ENCODE results near the gene SLC9B1. TPM values are rescaled to one million over a fixed set of nuclear protein-coding genes. Genes with fewer than 3 reads are reported as not detected.

Gene SLC9B1
- total and polyA plus RNA-seq, 2 of the 8 experiments (the other 6 are each of a cell fraction or from before 2014, with no cell fraction given): 0.08 to 0.19 TPM

- Histone ChIP-seq H2BK15ac (ENCODE audit: low read length) (no peak overlapping the region), H3K4me2 (ENCODE audit: insufficient read depth in 1 of 2, low read depth in 2 of 2, low read length in 2 of 2) (no peak overlapping the region), H3K23me2 (ENCODE audit: low read depth, low read length) (no peaks in the 10 kb centered on the region), H3K79me1 (ENCODE audit: low read depth, low read length) (no peaks in the 10 kb centered on the region), H2BK120ac (replicated peaks; ENCODE audit: low read depth, low read length) (no peak overlapping the region), H3K36me3 (ENCODE audit: control insufficient read depth in 2 of 4, insufficient read depth in 4 of 4, low read length in 3 of 4) (no peaks in the 10 kb centered on the region), H3K56ac (replicated peaks; ENCODE audit: insufficient read length, low read depth, low read length) (no peak overlapping the region), H3K79me2 (ENCODE audit: control insufficient read depth in 1 of 2, insufficient read depth in 2 of 2, low read length in 2 of 2) (no peaks in the 10 kb centered on the region), H3K9ac (replicated peaks in 1 of 4; ENCODE audit: extremely low read depth in 1 of 4, low read depth in 3 of 4, low read length in 3 of 4) (no peak overlapping the region), H3K4me3 (ENCODE audit: extremely low read depth in 1 of 4, insufficient read depth in 2 of 4, low read depth in 3 of 4, low read length in 4 of 4) (no peak overlapping the region), H4K8ac (ENCODE audit: extremely low read depth, insufficient read depth, low read length) (no peak overlapping the region), H2AFZ (ENCODE audit: low read length) (no peak overlapping the region), H2BK5ac (ENCODE audit: low read depth, low read length) (no peak overlapping the region), H3K14ac (ENCODE audit: insufficient read length) (no peak overlapping the region), H3K27ac (ENCODE audit: low read depth, low read length) (no peak overlapping the region), H2AK5ac (ENCODE audit: low read depth, low read length) (no peak overlapping the region), H3K4ac (replicated peaks; ENCODE audit: insufficient read length, low read depth, low read length) (no peak overlapping the region), H3K4me1 (replicated peaks in 1 of 4; ENCODE audit: control insufficient read depth in 3 of 4, insufficient read depth in 4 of 4, low read length in 3 of 4) (no peaks in the 10 kb centered on the region), H2BK12ac (ENCODE audit: low read depth, low read length) (no peak overlapping the region), H2BK20ac (ENCODE audit: low read length) (no peak overlapping the region), H3K23ac (ENCODE audit: insufficient read length) (no peak overlapping the region), H4K20me1 (replicated peaks in 1 of 2; ENCODE audit: control insufficient read depth in 1 of 2, insufficient read depth in 2 of 2, low read length in 2 of 2) (no peaks in the 10 kb centered on the region), H4K91ac (replicated peaks; ENCODE audit: insufficient read length, low read length) (no peak overlapping the region), H3K18ac (ENCODE audit: extremely low read depth, low read length) (no peak overlapping the region), H4K5ac (ENCODE audit: insufficient read length, low read depth, low read length) (no peak overlapping the region), H3K9me3 (ENCODE audit: insufficient read depth in 2 of 2, low read depth in 1 of 2, low read length in 1 of 2) (no peaks in the 10 kb centered on the region), H3K27me3 (replicated peaks in 1 of 4; ENCODE audit: control insufficient read depth in 3 of 4, extremely low read depth in 1 of 4, insufficient read depth in 3 of 4, low read length in 3 of 4) (no peaks in the 10 kb centered on the region)
- TF ChIP-seq POU5F1 (IDR thresholded peaks at IDR 0.05; ENCODE audit: low read depth, low read length) (no peak), FOSL1 (IDR thresholded peaks at IDR 0.05; ENCODE audit: insufficient read depth, low read depth, low read length) (no peak), RFX5 (IDR thresholded peaks at IDR 0.05; ENCODE audit: borderline replicate concordance, low read depth, low read length) (no peak), BACH1 (IDR thresholded peaks at IDR 0.05; ENCODE audit: low read length) (no peak), RBBP5 (IDR thresholded peaks at IDR 0.05; ENCODE audit: borderline replicate concordance, low read depth, low read length) (no peak), KDM4A (IDR thresholded peaks at IDR 0.05; ENCODE audit: low read depth, low read length, severe bottlenecking) (no peak), NANOG (IDR thresholded peaks at IDR 0.05; ENCODE audit: insufficient read depth, low read depth, low read length, poor library complexity, severe bottlenecking) (no peak), BCL11A (IDR thresholded peaks at IDR 0.05; ENCODE audit: low read depth in 2 of 2, low read length in 2 of 2) (no peak), KDM1A (IDR thresholded peaks at IDR 0.05; ENCODE audit: borderline replicate concordance, low read length) (no peak)
- TF ChIP-seq, protein P1, sequence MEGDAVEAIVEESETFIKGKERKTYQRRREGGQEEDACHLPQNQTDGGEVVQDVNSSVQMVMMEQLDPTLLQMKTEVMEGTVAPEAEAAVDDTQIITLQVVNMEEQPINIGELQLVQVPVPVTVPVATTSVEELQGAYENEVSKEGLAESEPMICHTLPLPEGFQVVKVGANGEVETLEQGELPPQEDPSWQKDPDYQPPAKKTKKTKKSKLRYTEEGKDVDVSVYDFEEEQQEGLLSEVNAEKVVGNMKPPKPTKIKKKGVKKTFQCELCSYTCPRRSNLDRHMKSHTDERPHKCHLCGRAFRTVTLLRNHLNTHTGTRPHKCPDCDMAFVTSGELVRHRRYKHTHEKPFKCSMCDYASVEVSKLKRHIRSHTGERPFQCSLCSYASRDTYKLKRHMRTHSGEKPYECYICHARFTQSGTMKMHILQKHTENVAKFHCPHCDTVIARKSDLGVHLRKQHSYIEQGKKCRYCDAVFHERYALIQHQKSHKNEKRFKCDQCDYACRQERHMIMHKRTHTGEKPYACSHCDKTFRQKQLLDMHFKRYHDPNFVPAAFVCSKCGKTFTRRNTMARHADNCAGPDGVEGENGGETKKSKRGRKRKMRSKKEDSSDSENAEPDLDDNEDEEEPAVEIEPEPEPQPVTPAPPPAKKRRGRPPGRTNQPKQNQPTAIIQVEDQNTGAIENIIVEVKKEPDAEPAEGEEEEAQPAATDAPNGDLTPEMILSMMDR (IDR thresholded peaks at IDR 0.05; ENCODE audit: control extremely low read depth in 1 of 3, insufficient read depth in 1 of 3, low read depth in 1 of 3, low read length in 3 of 3): no peak
- 86% methylated on average over 2 of the region's 2 CpGs; no CpG with 5 or more reads in 1 of the 2 experiments for WGBS, 2 experiments (ENCODE audit: extremely low coverage in 1 of 2, insufficient coverage in 1 of 2, insufficient read length in 1 of 2, insufficient replicate concordance in 2 of 2, low coverage in 1 of 2, low lambda C conversion rate in 2 of 2, missing lambda C conversion rate in 1 of 2)
- ChIA-PET POLR2A (ENCODE audit: partially characterized antibody) (no interaction called here), CTCF (ENCODE audit: partially characterized antibody) (interaction anchor here (1.0 to 2.0 kb wide), 8 partner anchors 9 to 270 kb away, joined by 3 to 11 read pairs (median 6); partner anchors contain the start of gene BDH2)
- FAIRE-seq (no peak), DNase-seq (ENCODE audit: low read depth in 1 of 2, low spot score in 2 of 2) (no peak)
Observed at GRCh38 chr4:103044183-103044582, 24.7 kb upstream of the SLC9B1 start.

Measured in H1 (cell line).